Central memory CD4-positive, alpha-beta T cell (primary cell): Measurements from ENCODE around the gene PLTP.

Experiments
- DNase-seq: peaks from one replicate; pipeline ENCODE4 v3.0.0; 2022

The PLTP gene

DNA sequence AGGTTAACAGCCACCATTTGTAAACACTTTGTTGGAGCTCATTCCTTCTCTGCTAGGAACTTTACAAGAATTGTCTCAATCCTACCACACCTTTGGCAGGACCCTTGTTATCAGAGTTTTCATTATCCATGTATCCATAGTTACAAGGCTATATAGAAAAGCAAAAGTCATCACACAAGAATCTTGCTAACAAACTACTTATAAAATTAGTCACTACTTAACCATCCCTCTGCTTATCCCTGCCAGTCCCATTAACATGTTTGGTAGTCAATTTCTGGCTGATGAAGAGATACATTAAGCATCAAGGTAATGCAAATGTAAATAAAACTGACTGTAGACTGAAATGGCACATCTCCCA is 44.2 kb downstream of the PLTP start:
- no peak for DNase-seq

- DNase-seq: no peak
Observed at GRCh38 chr20:45867136-45867818, 44.7 kb downstream of the PLTP start.

DNA sequence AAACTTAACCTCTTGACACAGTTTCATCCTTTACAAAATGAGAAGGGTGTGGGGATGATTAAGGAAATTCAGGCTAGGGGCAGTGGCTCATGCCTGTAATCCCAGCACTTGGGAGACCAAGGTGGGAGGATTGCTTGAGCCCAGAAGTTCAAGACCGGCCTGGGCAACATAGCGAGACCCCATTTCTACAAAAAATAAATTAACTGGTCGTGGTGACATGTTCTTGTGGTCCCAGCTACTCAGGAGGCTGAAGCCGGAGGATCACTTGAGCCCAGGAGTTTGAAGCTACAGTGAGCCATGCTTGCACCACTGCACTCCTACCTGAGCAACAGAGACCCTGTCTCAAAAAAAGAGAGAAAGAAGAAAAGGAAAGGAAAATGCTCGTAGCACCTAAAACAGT is 45.5 kb downstream of the PLTP start:
- DNase-seq: no peak

GRCh38 chr20:45863543-45864470 is 48.1 kb downstream of the PLTP start:
- DNase-seq: no peak

GRCh38 chr20:45861221-45862075 is 50.5 kb downstream of the PLTP start:
- no peak for DNase-seq

GRCh38 chr20:45860560-45861220 is 51.3 kb downstream of the PLTP start:
- no peak for DNase-seq

DNA sequence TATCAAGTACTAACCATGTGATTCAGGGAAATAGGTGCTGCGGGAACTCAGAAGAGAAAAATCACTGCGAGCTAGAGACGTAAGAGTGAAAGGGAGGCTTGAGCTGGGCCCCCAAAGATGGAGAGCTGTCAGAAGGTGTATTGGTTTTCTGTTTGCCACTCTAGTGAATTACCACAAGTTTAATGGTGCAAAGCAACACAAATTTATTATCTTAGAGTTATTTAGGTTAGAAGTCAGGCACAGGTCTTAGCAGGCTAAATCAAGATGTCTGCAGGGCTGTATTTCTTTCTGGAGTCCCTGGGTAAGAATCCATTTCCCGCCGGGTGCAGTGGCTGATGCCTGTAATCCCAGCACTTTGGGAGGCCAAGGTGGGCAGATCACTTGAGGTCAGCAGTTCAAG is 52.0 kb downstream of the PLTP start:
- no peak for DNase-seq

DNA sequence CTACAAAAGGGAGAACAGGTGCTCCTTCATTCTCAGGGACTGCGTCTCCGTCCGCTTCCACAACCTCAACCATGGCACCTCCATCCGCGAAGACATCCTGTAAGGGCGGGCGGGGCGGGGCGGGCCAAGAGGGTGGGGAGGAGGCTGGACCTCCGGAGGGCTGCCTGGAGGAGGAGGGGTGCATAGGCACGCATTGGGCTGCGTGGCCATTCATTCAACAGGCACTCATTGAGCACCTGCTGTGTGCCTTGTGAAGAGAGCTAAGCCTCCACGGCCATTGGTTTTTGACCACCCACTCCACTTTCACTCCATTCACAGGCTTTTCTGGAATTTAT is 54.1 kb downstream of the PLTP start:
- no peak for DNase-seq

DNA sequence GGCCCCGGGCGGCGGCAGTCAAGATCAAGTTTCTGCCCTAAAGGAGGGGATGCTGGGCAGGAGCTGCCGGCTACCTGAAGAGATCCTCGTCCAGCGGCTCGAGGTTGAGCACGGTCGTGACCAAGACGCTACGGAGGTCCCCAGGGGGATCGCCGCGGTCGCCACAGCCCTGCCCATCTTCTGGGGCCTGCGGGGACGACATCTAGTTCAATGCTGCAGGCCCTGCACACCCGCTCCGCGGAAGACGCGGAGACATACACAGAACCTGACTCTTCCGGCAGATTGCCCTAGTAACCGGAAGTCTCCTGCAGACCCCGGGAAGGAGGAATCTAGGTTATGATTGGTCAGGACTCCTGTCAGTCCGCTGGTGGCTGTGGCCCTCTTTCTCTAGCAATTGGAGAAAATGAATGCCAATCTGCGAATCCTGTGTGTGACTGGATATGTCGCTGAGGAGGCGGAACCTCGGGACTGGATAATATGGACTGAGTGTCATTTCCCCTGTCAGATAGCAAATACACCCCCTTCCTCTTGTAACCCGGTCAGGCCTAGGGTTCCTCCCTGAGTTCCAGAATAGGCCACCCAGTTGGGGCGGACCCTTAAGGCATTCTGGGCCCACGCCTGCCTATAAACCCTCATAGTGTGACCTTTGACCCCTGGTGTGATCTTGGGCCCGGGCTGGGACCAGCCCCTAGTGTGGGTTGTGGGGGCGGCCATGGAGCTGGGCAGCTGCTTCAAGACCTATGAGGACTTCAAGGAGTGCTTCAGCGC is 54.7 kb downstream of the PLTP start, which contains the start of the genes ACOT8 and ZSWIM3:
TSS of gene ACOT8 (minus strand) at position 279 of the 768 bp plus-strand sequence. CDS start at position 202, 77 bp downstream.
TSS of gene ZSWIM3 (plus strand) at position 501 of the 768 bp plus-strand sequence. CDS start at position 713, 212 bp downstream.
- DNase-seq: peak; percentile 98

- no peak for DNase-seq
Observed at GRCh38 chr20:45853484-45853883, 58.5 kb downstream of the PLTP start.

GRCh38 chr20:45852326-45852725 is 59.6 kb downstream of the PLTP start:
- DNase-seq: no peak

GRCh38 chr20:45851501-45851900 is 60.5 kb downstream of the PLTP start:
- no peak for DNase-seq

DNA sequence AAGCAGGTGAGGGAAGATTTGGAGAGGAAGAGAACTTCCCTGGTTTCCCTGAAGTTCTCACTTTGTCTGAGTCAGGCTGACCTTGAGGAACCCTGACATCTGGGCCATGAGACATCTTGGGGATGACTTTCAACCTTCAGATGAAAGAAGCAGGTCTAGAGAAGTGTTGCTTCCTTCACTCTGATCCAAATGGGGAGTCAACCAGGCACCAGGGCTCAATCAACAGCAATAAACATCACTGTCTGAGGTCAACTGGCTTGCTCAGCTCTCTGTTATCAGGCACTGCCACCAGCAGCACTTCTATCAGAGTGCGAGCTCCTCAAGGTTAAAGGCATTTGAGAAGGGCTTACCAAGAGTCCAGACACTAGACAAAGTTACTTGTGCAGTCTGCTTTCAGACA is 61.0 kb downstream of the PLTP start:
- no peak for DNase-seq

GRCh38 chr20:45850238-45850637 is 61.7 kb downstream of the PLTP start:
- no peak for DNase-seq

- DNase-seq: no peak
Observed at GRCh38 chr20:45848969-45849582, 62.9 kb downstream of the PLTP start.
